Naive thymus-derived CD8-positive, alpha-beta T cell (primary cell): Measurements from ENCODE around the gene HPRT1. TPM values are rescaled to one million over a fixed set of nuclear protein-coding genes. Genes with fewer than 3 reads are reported as not detected.

Source experiments
- ATAC-seq, 2 donors: fragments of 150-1000 bp; cut with Tn5 transposase in 1 of 2; sonication (Bioruptor Pico), chemical (Tn5 transposase) in 1 of 2; 1 replicate in 1 of 2; 2 replicates in 1 of 2; pipeline ENCODE4 v1.10.0; 2021; ENCODE audit warnings: mild to moderate bottlenecking in 2 of 2, moderate library complexity in 2 of 2
- POLR2A ChIA-PET: fragments of 350-600 bp; sonication (Branson Sonifier 250); formaldehyde crosslinking; loops from one replicate; lab custom pipeline; 2021; ENCODE audit warnings: antibody characterized with exemption; lab: Charles Lee
- DNase-seq, 10 donors: peaks; one replicate each; pipeline versions ENCODE4 v3.0.0 to v3.0.0-alpha.2; 2020 to 2022
- H3K27ac Mint-ChIP-seq, 10 donors: one replicate each; pipeline ENCODE4 v1.8.0; 2020 to 2022; ENCODE audit warnings: mild to moderate bottlenecking in 10 of 10, mixed read lengths in 10 of 10, moderate library complexity in 4 of 10, inconsistent platforms in 1 of 10
- H3K27me3 Mint-ChIP-seq, 5 donors: one replicate each; pipeline ENCODE4 v1.8.0; 2021 to 2022; ENCODE audit warnings: mixed read lengths in 5 of 5
- H3K36me3 Mint-ChIP-seq, 3 donors: one replicate each; pipeline ENCODE4 v1.8.0; 2020 to 2022; ENCODE audit warnings: mixed read lengths in 3 of 3, mild to moderate bottlenecking in 2 of 3, inconsistent platforms in 1 of 3
- H3K4me1 Mint-ChIP-seq, 4 donors: one replicate each; pipeline ENCODE4 v1.8.0; 2021 to 2022; ENCODE audit warnings: mixed read lengths in 4 of 4
- H3K4me3 Mint-ChIP-seq, 10 donors: one replicate each; pipeline ENCODE4 v1.8.0; 2020 to 2022; ENCODE audit warnings: mild to moderate bottlenecking in 10 of 10, mixed read lengths in 10 of 10, moderate library complexity in 6 of 10, inconsistent platforms in 1 of 10
- H3K9me3 Mint-ChIP-seq, 9 donors: one replicate each; pipeline ENCODE4 v1.8.0; 2020 to 2022; ENCODE audit warnings: mixed read lengths in 9 of 9, mild to moderate bottlenecking in 3 of 9, inconsistent platforms in 1 of 9, moderate library complexity in 1 of 9
- polyA plus RNA-seq, 3 donors: library from polyadenylated mRNA; unstranded; fragments of 300-500 nt; fragmentation: Illumina TruSeq; gene quantifications; one replicate each; pipeline ENCODE4 v1.2.3, GENCODE V29; 2021
- total RNA-seq, 8 experiments: library from RNA in 2 of 8; stranded (reverse) in 2 of 8; gene quantifications; one replicate each; pipeline ENCODE4 v1.2.3 and lab custom pipeline; 2021 to 2026

HPRT1 gene
- total and polyA plus RNA-seq, 5 experiments from 2014 or later, result 19.2 to 94.1 (median 71.7) TPM

GRCh38 chrX:134530845-134531244 is 70.9 kb downstream of the HPRT1 start:
- Mint-ChIP-seq H3K9me3 (no peaks in the 10 kb centered on the region), H3K4me1 (no peaks in the 10 kb centered on the region), H3K27me3 (no peaks in the 10 kb centered on the region), H3K4me3 (no peak overlapping the region), H3K36me3 (no peaks in the 10 kb centered on the region), H3K27ac (no peak overlapping the region)
- ATAC-seq, result no peak
- no peak for DNase-seq
- POLR2A ChIA-PET, result no interaction called here

- Mint-ChIP-seq H3K36me3 (no peaks in the 10 kb centered on the region), H3K27ac (no peak overlapping the region), H3K27me3 (no peaks in the 10 kb centered on the region), H3K4me1 (no peaks in the 10 kb centered on the region), H3K4me3 (no peak overlapping the region), H3K9me3 (no peaks in the 10 kb centered on the region)
- POLR2A ChIA-PET, result no interaction called here
- no peak for ATAC-seq
- DNase-seq, result no peak
These were observed 73.4 kb downstream of the HPRT1 start for GRCh38 chrX:134533352-134533751.

GRCh38 chrX:134533952-134534351 is 74.0 kb downstream of the HPRT1 start:
- ATAC-seq (no peak), DNase-seq (no peak)
- Mint-ChIP-seq H3K4me3 (no peak overlapping the region), H3K27me3 (no peaks in the 10 kb centered on the region), H3K36me3 (no peaks in the 10 kb centered on the region), H3K9me3 (no peaks in the 10 kb centered on the region), H3K27ac (no peak overlapping the region), H3K4me1 (no peaks in the 10 kb centered on the region)
- POLR2A ChIA-PET, result no interaction called here

GRCh38 chrX:134537179-134537955 is 77.4 kb downstream of the HPRT1 start:
- H3K4me1 Mint-ChIP-seq, result no peaks in the 10 kb centered on the region
- H3K9me3 Mint-ChIP-seq, result no peaks in the 10 kb centered on the region
- no peak overlapping the region for H3K27ac Mint-ChIP-seq
- H3K27me3 Mint-ChIP-seq, result peaks cover 0 to 3% (median 0%) of the 10 kb centered on the region in 5 donors
- no peak for DNase-seq
- no peaks in the 10 kb centered on the region for H3K36me3 Mint-ChIP-seq
- no peak overlapping the region for H3K4me3 Mint-ChIP-seq
- no peak for ATAC-seq
- POLR2A ChIA-PET, result no interaction called here

- ATAC-seq (no peak), DNase-seq (no peak)
- peaks cover 0 to 3% (median 0%) of the 10 kb centered on the region in 5 donors for H3K27me3 Mint-ChIP-seq
- no peak overlapping the region for H3K27ac Mint-ChIP-seq
- no peaks in the 10 kb centered on the region for H3K36me3 Mint-ChIP-seq
- H3K4me1 Mint-ChIP-seq, result peaks cover 0 to 5% (median 1%) of the 10 kb centered on the region in 4 donors
- no peaks in the 10 kb centered on the region for H3K9me3 Mint-ChIP-seq
- POLR2A ChIA-PET, result no interaction called here
- H3K4me3 Mint-ChIP-seq, result no peak overlapping the region
These were observed 78.4 kb downstream of the HPRT1 start for GRCh38 chrX:134538316-134538715.

- Mint-ChIP-seq H3K9me3 (no peaks in the 10 kb centered on the region), H3K36me3 (no peaks in the 10 kb centered on the region), H3K27me3 (peaks cover 0 to 20% (median 5%) of the 10 kb centered on the region in 5 donors), H3K4me1 (peaks cover 0 to 11% (median 1%) of the 10 kb centered on the region in 4 donors), H3K27ac (no peak overlapping the region), H3K4me3 (no peak overlapping the region)
- DNase-seq, result no peak
- POLR2A ChIA-PET, result no interaction called here
- ATAC-seq, result no peak
These were observed 81.9 kb downstream of the HPRT1 start for GRCh38 chrX:134541906-134542305.

- Mint-ChIP-seq H3K4me1 (peaks cover 0 to 13% (median 1%) of the 10 kb centered on the region in 4 donors), H3K9me3 (no peaks in the 10 kb centered on the region), H3K27me3 (peaks cover 0 to 22% (median 5%) of the 10 kb centered on the region in 5 donors), H3K36me3 (no peaks in the 10 kb centered on the region), H3K4me3 (no peak overlapping the region), H3K27ac (no peak overlapping the region)
- no peak for DNase-seq
- no peak for ATAC-seq
- POLR2A ChIA-PET, result no interaction called here
These were observed 82.5 kb downstream of the HPRT1 start for GRCh38 chrX:134542485-134542884.

GRCh38 chrX:134543288-134543687 is 83.3 kb downstream of the HPRT1 start:
- DNase-seq (no peak), ATAC-seq (no peak)
- no peaks in the 10 kb centered on the region for H3K9me3 Mint-ChIP-seq
- peaks cover 3 to 27% (median 8%) of the 10 kb centered on the region in 5 donors for H3K27me3 Mint-ChIP-seq
- H3K4me3 Mint-ChIP-seq, result no peak overlapping the region
- H3K27ac Mint-ChIP-seq, result no peak overlapping the region
- POLR2A ChIA-PET, result no interaction called here
- H3K4me1 Mint-ChIP-seq, result peaks cover under 1 to 17% (median 5%) of the 10 kb centered on the region in 4 donors
- no peaks in the 10 kb centered on the region for H3K36me3 Mint-ChIP-seq

GRCh38 chrX:134544135-134544512 is 84.2 kb downstream of the HPRT1 start:
- Mint-ChIP-seq H3K36me3 (peaks cover 0 to 3% (median 0%) of the 10 kb centered on the region in 3 donors), H3K4me1 (peaks cover 7 to 26% (median 13%) of the 10 kb centered on the region in 4 donors), H3K27ac (peak overlapping the region in 1 of 10 donors; percentile 59), H3K4me3 (peak overlapping the region in 2 of 10 donors; percentile 35 to 41), H3K9me3 (no peaks in the 10 kb centered on the region), H3K27me3 (peaks cover 9 to 35% (median 15%) of the 10 kb centered on the region in 5 donors)
- POLR2A ChIA-PET, result no interaction called here
- DNase-seq (no peak), ATAC-seq (no peak)

GRCh38 chrX:134544513-134545151 is 84.7 kb downstream of the HPRT1 start:
- peaks cover 8 to 29% (median 15%) of the 10 kb centered on the region in 4 donors for H3K4me1 Mint-ChIP-seq
- H3K36me3 Mint-ChIP-seq, result peaks cover 0 to 3% (median 0%) of the 10 kb centered on the region in 3 donors
- ATAC-seq, result no peak
- DNase-seq, result no peak
- peaks cover 10 to 36% (median 16%) of the 10 kb centered on the region in 5 donors for H3K27me3 Mint-ChIP-seq
- H3K27ac Mint-ChIP-seq, result peak overlapping the region in 1 of 10 donors; percentile 59
- H3K4me3 Mint-ChIP-seq, result peak overlapping the region in 4 of 10 donors; percentile 35 to 46 (median 40)
- no peaks in the 10 kb centered on the region for H3K9me3 Mint-ChIP-seq
- POLR2A ChIA-PET, result no interaction called here

- ATAC-seq (no peak), DNase-seq (no peak)
- Mint-ChIP-seq H3K4me1 (peaks cover 16 to 37% (median 23%) of the 10 kb centered on the region in 4 donors), H3K27ac (peak overlapping the region in 1 of 10 donors; percentile 44), H3K27me3 (peaks cover 15 to 41% (median 25%) of the 10 kb centered on the region in 5 donors), H3K36me3 (peaks cover 0 to 6% (median 0%) of the 10 kb centered on the region in 3 donors), H3K4me3 (no peak overlapping the region), H3K9me3 (no peaks in the 10 kb centered on the region)
- POLR2A ChIA-PET, result no interaction called here
These were observed 85.5 kb downstream of the HPRT1 start for GRCh38 chrX:134545510-134545909.

- Mint-ChIP-seq H3K27ac (no peak overlapping the region), H3K9me3 (no peaks in the 10 kb centered on the region), H3K4me3 (no peak overlapping the region), H3K27me3 (peaks cover 16 to 44% (median 29%) of the 10 kb centered on the region in 5 donors), H3K36me3 (peaks cover 0 to 6% (median 0%) of the 10 kb centered on the region in 3 donors), H3K4me1 (peaks cover 17 to 39% (median 24%) of the 10 kb centered on the region in 4 donors)
- ATAC-seq, result no peak
- DNase-seq, result no peak
- POLR2A ChIA-PET, result no interaction called here
These were observed 86.2 kb downstream of the HPRT1 start for GRCh38 chrX:134546187-134546586.

GRCh38 chrX:134547047-134547679 is 87.2 kb downstream of the HPRT1 start:
- no peak for DNase-seq
- Mint-ChIP-seq H3K27me3 (peaks cover 16 to 47% (median 29%) of the 10 kb centered on the region in 5 donors), H3K4me1 (peaks cover 17 to 39% (median 24%) of the 10 kb centered on the region in 4 donors), H3K9me3 (no peaks in the 10 kb centered on the region), H3K36me3 (peaks cover 0 to 6% (median 0%) of the 10 kb centered on the region in 3 donors), H3K27ac (no peak overlapping the region), H3K4me3 (no peak overlapping the region)
- POLR2A ChIA-PET, result no interaction called here
- no peak for ATAC-seq
